HL-60 (cell line): ENCODE measurements around the gene HSD17B12.
"Not testable (repeated sequence)": the region's sequence is repeated elsewhere in the genome, so short reads cannot be mapped to it uniquely, and the experiment has no call there.

Experiments
- DNase-seq, 2 experiments: peaks; one replicate each; pipeline ENCODE4 v3.0.0-alpha.2; 2010 to 2020; ENCODE audit warnings: low read depth in 1 of 2, low spot score in 1 of 2
- H3K27ac ChIP-seq: fragments of 250-450 bp; sonication (Bioruptor Pico); replicated peaks from 2 replicates; pipeline ENCODE4 v1.5.1; 2020; ENCODE audit warnings: mild to moderate bottlenecking, moderate library complexity
- H3K27me3 ChIP-seq: fragments of 250-450 bp; sonication (Bioruptor Pico); 2 replicates; pipeline ENCODE4 v1.5.1; 2021; ENCODE audit warnings: mild to moderate bottlenecking, moderate library complexity; ENCODE audit not compliant: insufficient read depth, poor library complexity, severe bottlenecking
- H3K4me3 ChIP-seq: replicated peaks from 2 replicates; pipeline ENCODE4 v1.5.1; 2011; ENCODE audit warnings: mild to moderate bottlenecking, control low read depth, low read length; ENCODE audit not compliant: insufficient read depth
- GABPA ChIP-seq: IDR thresholded peaks from 2 replicates; pipeline ENCODE4 v1.6.1; 2012; ENCODE audit warnings: low read depth
- POLR2AphosphoS5 ChIP-seq: IDR thresholded peaks from 2 replicates; pipeline ENCODE4 v1.6.1; 2012; ENCODE audit warnings: low read depth
- SPI1 ChIP-seq: IDR thresholded peaks from 2 replicates; pipeline ENCODE4 v1.6.1; 2012; ENCODE audit warnings: low read depth, mild to moderate bottlenecking, borderline replicate concordance
- TF ChIP-seq, protein P1 (sequence below): IDR thresholded peaks from one replicate; pipeline ENCODE4 v1.5.1; 2011; ENCODE audit warnings: low read length, control low read depth, inconsistent platforms; ENCODE audit not compliant: insufficient read depth
- TF ChIP-seq, protein P2 (sequence below): IDR thresholded peaks from 2 replicates; pipeline ENCODE4 v1.6.1; 2012; ENCODE audit warnings: low read depth; ENCODE audit not compliant: insufficient replicate concordance

The HSD17B12 gene

DNA sequence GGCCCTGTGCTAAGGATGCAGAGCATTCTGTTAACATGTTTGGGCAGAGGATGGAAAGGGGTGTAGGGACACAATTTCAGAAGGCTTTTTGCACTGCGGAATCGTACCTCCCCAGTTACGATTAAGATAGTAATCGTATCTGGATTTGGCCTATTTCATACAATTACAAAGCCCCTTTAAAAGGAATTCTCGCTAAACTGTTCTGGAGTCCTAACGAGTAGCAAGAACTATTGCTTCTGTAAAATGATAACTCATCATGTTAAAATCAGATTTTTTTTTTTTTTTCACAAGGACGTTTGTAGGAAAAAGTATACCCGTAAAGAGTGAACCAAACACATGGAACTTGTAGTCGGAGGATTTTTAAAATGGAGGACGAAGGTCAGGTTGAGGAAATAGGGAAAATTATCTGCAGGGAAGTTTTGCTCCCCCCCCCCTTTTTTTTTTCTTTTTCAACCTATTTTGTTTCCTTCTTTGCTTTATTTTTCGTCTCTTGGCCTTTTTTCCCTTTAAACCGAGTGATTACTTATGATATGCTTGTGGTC lies 934 bp downstream of the HSD17B12 start:
- Histone ChIP-seq H3K27ac (peak overlapping the region; percentile 90), H3K27me3 (no peaks in the 10 kb centered on the region), H3K4me3 (peak overlapping the region; percentile 85)
- TF ChIP-seq, protein P1, sequence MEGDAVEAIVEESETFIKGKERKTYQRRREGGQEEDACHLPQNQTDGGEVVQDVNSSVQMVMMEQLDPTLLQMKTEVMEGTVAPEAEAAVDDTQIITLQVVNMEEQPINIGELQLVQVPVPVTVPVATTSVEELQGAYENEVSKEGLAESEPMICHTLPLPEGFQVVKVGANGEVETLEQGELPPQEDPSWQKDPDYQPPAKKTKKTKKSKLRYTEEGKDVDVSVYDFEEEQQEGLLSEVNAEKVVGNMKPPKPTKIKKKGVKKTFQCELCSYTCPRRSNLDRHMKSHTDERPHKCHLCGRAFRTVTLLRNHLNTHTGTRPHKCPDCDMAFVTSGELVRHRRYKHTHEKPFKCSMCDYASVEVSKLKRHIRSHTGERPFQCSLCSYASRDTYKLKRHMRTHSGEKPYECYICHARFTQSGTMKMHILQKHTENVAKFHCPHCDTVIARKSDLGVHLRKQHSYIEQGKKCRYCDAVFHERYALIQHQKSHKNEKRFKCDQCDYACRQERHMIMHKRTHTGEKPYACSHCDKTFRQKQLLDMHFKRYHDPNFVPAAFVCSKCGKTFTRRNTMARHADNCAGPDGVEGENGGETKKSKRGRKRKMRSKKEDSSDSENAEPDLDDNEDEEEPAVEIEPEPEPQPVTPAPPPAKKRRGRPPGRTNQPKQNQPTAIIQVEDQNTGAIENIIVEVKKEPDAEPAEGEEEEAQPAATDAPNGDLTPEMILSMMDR = no peak
- TF ChIP-seq, protein P2, sequence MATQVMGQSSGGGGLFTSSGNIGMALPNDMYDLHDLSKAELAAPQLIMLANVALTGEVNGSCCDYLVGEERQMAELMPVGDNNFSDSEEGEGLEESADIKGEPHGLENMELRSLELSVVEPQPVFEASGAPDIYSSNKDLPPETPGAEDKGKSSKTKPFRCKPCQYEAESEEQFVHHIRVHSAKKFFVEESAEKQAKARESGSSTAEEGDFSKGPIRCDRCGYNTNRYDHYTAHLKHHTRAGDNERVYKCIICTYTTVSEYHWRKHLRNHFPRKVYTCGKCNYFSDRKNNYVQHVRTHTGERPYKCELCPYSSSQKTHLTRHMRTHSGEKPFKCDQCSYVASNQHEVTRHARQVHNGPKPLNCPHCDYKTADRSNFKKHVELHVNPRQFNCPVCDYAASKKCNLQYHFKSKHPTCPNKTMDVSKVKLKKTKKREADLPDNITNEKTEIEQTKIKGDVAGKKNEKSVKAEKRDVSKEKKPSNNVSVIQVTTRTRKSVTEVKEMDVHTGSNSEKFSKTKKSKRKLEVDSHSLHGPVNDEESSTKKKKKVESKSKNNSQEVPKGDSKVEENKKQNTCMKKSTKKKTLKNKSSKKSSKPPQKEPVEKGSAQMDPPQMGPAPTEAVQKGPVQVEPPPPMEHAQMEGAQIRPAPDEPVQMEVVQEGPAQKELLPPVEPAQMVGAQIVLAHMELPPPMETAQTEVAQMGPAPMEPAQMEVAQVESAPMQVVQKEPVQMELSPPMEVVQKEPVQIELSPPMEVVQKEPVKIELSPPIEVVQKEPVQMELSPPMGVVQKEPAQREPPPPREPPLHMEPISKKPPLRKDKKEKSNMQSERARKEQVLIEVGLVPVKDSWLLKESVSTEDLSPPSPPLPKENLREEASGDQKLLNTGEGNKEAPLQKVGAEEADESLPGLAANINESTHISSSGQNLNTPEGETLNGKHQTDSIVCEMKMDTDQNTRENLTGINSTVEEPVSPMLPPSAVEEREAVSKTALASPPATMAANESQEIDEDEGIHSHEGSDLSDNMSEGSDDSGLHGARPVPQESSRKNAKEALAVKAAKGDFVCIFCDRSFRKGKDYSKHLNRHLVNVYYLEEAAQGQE = no peak
- TF ChIP-seq POLR2AphosphoS5 (no peak), GABPA (no peak), SPI1 (no peak)
- DNase-seq = no peak

DNA sequence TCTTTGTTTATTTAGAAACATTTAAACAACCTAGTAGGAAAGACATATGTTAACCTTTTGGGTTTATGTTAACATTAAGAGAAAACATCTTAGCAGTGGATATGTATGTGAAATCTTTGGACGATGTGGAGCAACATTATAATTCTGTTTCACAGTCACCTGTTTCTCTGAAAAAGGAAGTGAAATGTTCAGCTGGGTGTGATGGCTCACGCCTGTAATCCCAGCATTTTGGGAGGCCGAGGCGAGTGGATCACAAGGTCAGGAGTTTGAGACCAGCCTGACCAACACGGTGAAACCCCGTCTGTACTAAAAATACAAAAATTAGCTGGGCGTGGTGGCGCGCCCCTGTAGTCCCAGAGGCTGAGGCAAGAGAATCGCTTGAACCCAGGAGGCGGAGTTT lies 1.5 kb downstream of the HSD17B12 start:
- Histone ChIP-seq H3K4me3 (peak overlapping the region; percentile 85), H3K27ac (peak overlapping the region; percentile 90)
- not testable (repeated sequence) for H3K27me3 ChIP-seq
- peak; percentile 35 to 39 for DNase-seq
- TF ChIP-seq SPI1 = peak; percentile 87

DNA sequence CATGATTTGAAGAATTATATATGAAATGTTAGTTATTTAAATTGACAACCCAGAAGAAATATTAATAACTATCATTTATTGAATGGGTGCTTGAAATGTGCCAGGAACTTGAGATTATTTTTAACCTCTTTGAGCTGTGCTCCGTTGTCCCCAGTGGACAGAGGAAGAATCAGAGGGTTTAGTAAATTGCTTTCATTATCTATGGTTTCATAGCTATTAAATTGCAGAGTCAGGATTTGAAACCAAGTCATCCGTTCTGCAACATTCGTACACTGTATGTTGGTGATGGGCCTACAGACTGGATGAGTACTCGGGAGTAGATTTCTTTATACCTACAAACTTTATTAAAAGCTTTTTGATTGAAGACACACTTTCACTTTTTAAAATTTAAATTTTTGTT lies 4.9 kb downstream of the HSD17B12 start:
- TF ChIP-seq, protein P1 = no peak
- TF ChIP-seq GABPA (no peak), SPI1 (no peak), POLR2AphosphoS5 (no peak)
- TF ChIP-seq, protein P2 = no peak
- no peak overlapping the region for H3K4me3 ChIP-seq
- H3K27me3 ChIP-seq = no peaks in the 10 kb centered on the region
- DNase-seq = no peak
- H3K27ac ChIP-seq = no peak overlapping the region

DNA sequence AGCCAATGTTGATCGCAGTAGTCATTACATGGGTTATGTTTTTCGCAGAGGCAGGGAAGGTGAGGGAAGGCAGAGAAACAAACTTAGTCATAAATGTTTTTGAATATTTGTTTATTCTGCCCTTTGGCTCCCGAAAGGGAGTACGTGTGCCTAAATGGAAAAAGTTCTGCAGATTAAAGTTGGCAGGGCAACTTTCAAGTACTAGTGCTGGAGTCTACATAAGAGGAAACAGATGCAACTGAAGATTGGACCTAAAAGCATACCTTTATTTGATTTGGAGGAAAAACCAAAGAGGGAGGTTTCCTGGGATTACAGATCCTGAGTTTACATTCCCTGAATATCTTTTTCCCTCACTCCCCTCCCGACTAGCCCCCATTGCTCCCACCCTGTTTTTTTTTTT lies 5.7 kb downstream of the HSD17B12 start:
- H3K4me3 ChIP-seq = no peak overlapping the region
- H3K27me3 ChIP-seq = no peaks in the 10 kb centered on the region
- DNase-seq = no peak
- TF ChIP-seq, protein P2 = no peak
- TF ChIP-seq GABPA (no peak), SPI1 (no peak), POLR2AphosphoS5 (no peak)
- TF ChIP-seq, protein P1 = no peak
- no peak overlapping the region for H3K27ac ChIP-seq
